GM12878 (cell line): ENCODE data around the gene STAT5B. TPM values are rescaled to one million over a fixed set of nuclear protein-coding genes. Genes with fewer than 3 reads are reported as not detected.

ENCODE experiments used
- ATAC-seq: fragments of 200-7000 bp; cut with Tn5 transposase; 3 replicates; pipeline ENCODE4 v1.9.1; 2020; ENCODE audit warnings: mild to moderate bottlenecking, moderate library complexity
- BruUV-seq: library from RNA; stranded (reverse); fragments of 400-500 nt; replicated peaks from 2 replicates; lab custom pipeline; 2021; lab: Mats Ljungman, UMichigan
- CTCF ChIA-PET: fragments of 300-600 bp; sonication (Branson Sonifier 250); formaldehyde crosslinking; extraction: SDS; loops from one replicate; lab custom pipeline; 2021; ENCODE audit warnings: inconsistent platforms; lab: Yijun Ruan, JAX
- POLR2A ChIA-PET: fragments of 350-600 bp; formaldehyde crosslinking; extraction: SDS; loops from one replicate; lab custom pipeline; 2021; ENCODE audit warnings: inconsistent platforms; lab: Charles Lee
- RAD21 ChIA-PET: fragments of 300-600 bp; sonication (Branson Sonifier 250); formaldehyde crosslinking; loops from one replicate; lab custom pipeline; 2023; ENCODE audit warnings: antibody characterized with exemption; ENCODE audit not compliant: unreplicated experiment; lab: Charles Lee
- SMC1A ChIA-PET: fragments of 300-600 bp; sonication (Branson Sonifier 250); formaldehyde crosslinking; loops from one replicate; lab custom pipeline; 2023; ENCODE audit not compliant: unreplicated experiment, uncharacterized antibody; lab: Charles Lee
- DNase-seq: peaks from one replicate; pipeline ENCODE4 v3.0.0-alpha.2; 2011; ENCODE audit warnings: low read depth, low spot score
- FAIRE-seq: peaks from 3 replicates; lab custom pipeline; 2011; peaks lifted over from hg19 to GRCh38; lab: Jason Lieb, UNC
- H2AFZ ChIP-seq: 2 replicates; pipeline ENCODE4 v1.6.0; 2011; ENCODE audit warnings: low read depth, low read length, control low read depth; ENCODE audit not compliant: control insufficient read depth
- H3K27ac ChIP-seq: 2 replicates; pipeline ENCODE4 v1.5.1; 2011; ENCODE audit warnings: control low read depth; ENCODE audit not compliant: control insufficient read depth, insufficient read depth
- H3K27me3 ChIP-seq, 2 experiments: replicated peaks in 1 of 2; 2 replicates each; pipeline versions ENCODE4 v1.6.0 to v1.6.1; 2011; ENCODE audit warnings: low read length in 1 of 2; ENCODE audit not compliant: control insufficient read depth in 2 of 2, insufficient read depth in 2 of 2
- H3K36me3 ChIP-seq, 2 experiments: 2 replicates each; pipeline ENCODE4 v1.5.1; 2011; ENCODE audit warnings: low read length in 1 of 2; ENCODE audit not compliant: control insufficient read depth in 2 of 2, insufficient read depth in 2 of 2
- H3K4me1 ChIP-seq: 2 replicates; pipeline ENCODE4 v1.6.1; 2011; ENCODE audit warnings: mild to moderate bottlenecking, low read length, moderate library complexity, mixed read lengths; ENCODE audit not compliant: control insufficient read depth, insufficient read depth
- H3K4me2 ChIP-seq: 2 replicates; pipeline ENCODE4 v1.6.0; 2011; ENCODE audit warnings: control low read depth; ENCODE audit not compliant: control insufficient read depth, insufficient read depth
- H3K4me3 ChIP-seq: fragments of 200-600 bp; sonication (generic); 2 replicates; pipeline ENCODE4 v1.5.1; 2016
- H3K79me2 ChIP-seq: 2 replicates; pipeline ENCODE4 v1.6.0; 2011; ENCODE audit warnings: low read length; ENCODE audit not compliant: control insufficient read depth, insufficient read depth
- H3K9ac ChIP-seq: 2 replicates; pipeline ENCODE4 v1.8.0; 2011; ENCODE audit warnings: low read length, control low read depth, mixed read lengths; ENCODE audit not compliant: control insufficient read depth, insufficient read depth
- H3K9me3 ChIP-seq: replicated peaks from 3 replicates; pipeline ENCODE4 v1.5.1; 2011; ENCODE audit warnings: mild to moderate bottlenecking, low read length; ENCODE audit not compliant: control insufficient read depth, insufficient read depth
- H4K20me1 ChIP-seq: 2 replicates; pipeline ENCODE4 v1.6.0; 2011; ENCODE audit not compliant: control insufficient read depth, insufficient read depth
- RELA ChIP-seq: fragments of 450-650 bp; IDR thresholded peaks from 2 replicates; pipeline ENCODE4 v1.8.0; 2014; ENCODE audit warnings: borderline replicate concordance; ENCODE audit not compliant: partially characterized antibody
- WGBS: methylation state at CpG from one replicate; pipeline ENCODE4 v1.1.6; 2016; ENCODE audit warnings: low lambda C conversion rate; ENCODE audit not compliant: insufficient replicate concordance, insufficient coverage; ENCODE audit errors: missing lambda C conversion rate; 5-methylcytosine and 5-hydroxymethylcytosine counted together
- in situ Hi-C: fragments of 300-500 bp; cut with MboI; formaldehyde crosslinking; loops from 9 replicates; pipeline ENCODE4 v1.14.3; 2018; ENCODE audit warnings: mixed read lengths
- intact Hi-C: fragments of 100-400 bp; cut with micrococcal nuclease; formaldehyde crosslinking; loops from one replicate; pipeline ENCODE4 v1.14.2; 2022; ENCODE audit not compliant: unreplicated experiment
- polyA plus RNA-seq, 11 experiments: library from polyadenylated mRNA; depleted of rRNA in 4 of 11; unstranded in 6 of 11; stranded (reverse) in 5 of 11; fragments of >200 nt; fragmentation: Nextera tagmentation in 4 of 11; fragmentation: Illumina TruSeq in 1 of 11; extraction: Ambion mirVana in 4 of 11; extraction: Trizol in 1 of 11; gene quantifications; 1 replicate in 1 of 11; 2 replicates in 10 of 11; pipeline versions ENCODE4 v1.2.1 to v1.2.3, GENCODE V29; 2011 to 2016; ENCODE audit warnings: inconsistent platforms in 2 of 11, missing spikeins in 2 of 11, low read depth in 1 of 11
- total RNA-seq, 4 experiments: library from RNA; depleted of rRNA in 3 of 4; stranded (reverse); fragments of >200 nt in 3 of 4; fragmentation: Illumina TruSeq in 1 of 4; extraction: Trizol in 1 of 4; gene quantifications; 2 replicates each; pipeline versions ENCODE4 v1.2.1 to v1.2.3, GENCODE V29; 2013 to 2021
- TF ChIP-seq, protein P1 (sequence below): fragments of 450-650 bp; IDR thresholded peaks from 2 replicates; pipeline ENCODE4 v1.6.1; 2017; ENCODE audit warnings: borderline replicate concordance

The STAT5B gene
- total and polyA plus RNA-seq, 10 of the 15 experiments (the other 5 are each of a cell fraction or from before 2014, with no cell fraction given): 11.0 to 69.6 (median 46.7) TPM

DNA sequence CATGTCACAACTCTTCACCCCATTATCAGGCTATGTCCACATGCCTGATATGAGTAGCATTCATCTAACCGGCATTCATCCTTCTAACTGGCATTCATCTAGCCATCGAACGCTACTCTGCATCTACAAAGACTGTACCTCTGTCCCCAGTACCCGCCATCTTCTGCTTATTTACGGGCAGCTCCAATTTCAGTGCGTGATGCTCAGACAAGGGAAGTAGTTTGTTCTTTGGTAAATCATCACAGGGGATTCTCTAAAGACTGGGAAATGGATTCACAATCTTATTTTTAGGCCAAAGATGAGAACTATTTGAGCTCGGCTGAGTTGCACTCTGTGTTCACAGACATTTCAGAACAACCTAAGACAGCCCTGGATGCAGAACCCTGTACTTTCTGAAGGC, 39.4 kb downstream of the STAT5B start:
- WGBS: over 99% methylated on average over 7 of the region's 7 CpGs
- FAIRE-seq (no peak), DNase-seq (no peak)
- in situ Hi-C loops: no loop called here
- TF ChIP-seq, protein P1, sequence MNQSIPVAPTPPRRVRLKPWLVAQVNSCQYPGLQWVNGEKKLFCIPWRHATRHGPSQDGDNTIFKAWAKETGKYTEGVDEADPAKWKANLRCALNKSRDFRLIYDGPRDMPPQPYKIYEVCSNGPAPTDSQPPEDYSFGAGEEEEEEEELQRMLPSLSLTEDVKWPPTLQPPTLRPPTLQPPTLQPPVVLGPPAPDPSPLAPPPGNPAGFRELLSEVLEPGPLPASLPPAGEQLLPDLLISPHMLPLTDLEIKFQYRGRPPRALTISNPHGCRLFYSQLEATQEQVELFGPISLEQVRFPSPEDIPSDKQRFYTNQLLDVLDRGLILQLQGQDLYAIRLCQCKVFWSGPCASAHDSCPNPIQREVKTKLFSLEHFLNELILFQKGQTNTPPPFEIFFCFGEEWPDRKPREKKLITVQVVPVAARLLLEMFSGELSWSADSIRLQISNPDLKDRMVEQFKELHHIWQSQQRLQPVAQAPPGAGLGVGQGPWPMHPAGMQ: no peak
- TF ChIP-seq, all 136 proteins: peak for 0
- no TSS peak for BruUV-seq
- ChIA-PET CTCF (interaction anchor here (0.7 to 3.1 kb wide), 3 partner anchors 14 to 187 kb away, joined by 3 to 19 read pairs (median 3); no protein-coding TSS in a partner anchor), SMC1A (interaction anchor here (1.0 to 1.2 kb wide), 3 partner anchors 20 to 121 kb away, joined by 3 read pairs; no protein-coding TSS in a partner anchor), RAD21 (interaction anchor here (1.0 kb wide), 1 partner anchor 14 kb away, joined by 3 read pairs; no protein-coding TSS in a partner anchor), POLR2A (no interaction called here)
- no peaks in the 10 kb centered on the region for H3K4me1 ChIP-seq
- no peak overlapping the region for H3K4me3 ChIP-seq
- H3K27ac ChIP-seq: no peak overlapping the region
- peaks cover 3% of the 10 kb centered on the region for H3K79me2 ChIP-seq
- H3K9ac ChIP-seq: no peak overlapping the region
- H3K27me3 ChIP-seq: no peaks in the 10 kb centered on the region
- intact Hi-C loops: no loop called here
- H3K36me3 ChIP-seq: no peaks in the 10 kb centered on the region
- no peaks in the 10 kb centered on the region for H4K20me1 ChIP-seq
- ATAC-seq: no peak
- H3K9me3 ChIP-seq: no peaks in the 10 kb centered on the region
- no peak overlapping the region for H3K4me2 ChIP-seq
- H2AFZ ChIP-seq: no peak overlapping the region

DNA sequence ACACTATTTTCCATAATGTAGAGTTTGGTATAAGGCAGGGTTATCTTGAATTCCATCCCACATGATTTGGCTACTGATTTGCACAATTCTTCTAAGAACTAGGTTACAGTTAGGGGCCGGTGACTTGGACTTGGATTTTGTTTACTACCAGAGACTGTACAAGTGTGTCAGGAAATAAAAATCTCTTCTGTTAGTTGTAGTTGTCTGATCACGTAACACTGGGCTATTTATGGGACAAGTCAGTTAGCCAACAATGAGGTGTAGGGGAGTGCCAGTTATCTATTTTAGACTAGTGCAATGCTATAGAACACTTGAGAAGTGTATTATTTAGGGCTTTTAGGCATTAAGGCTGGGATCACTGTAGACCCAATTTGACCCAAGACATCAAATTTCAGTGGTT, 42.2 kb downstream of the STAT5B start:
- 100% methylated on average over 2 of the region's 2 CpGs for WGBS
- Histone ChIP-seq H3K4me1 (no peaks in the 10 kb centered on the region), H2AFZ (no peak overlapping the region), H3K27ac (no peak overlapping the region), H3K4me2 (no peak overlapping the region), H4K20me1 (no peaks in the 10 kb centered on the region), H3K79me2 (no peaks in the 10 kb centered on the region; the same call in none of the 2 replicates), H3K9me3 (no peaks in the 10 kb centered on the region), H3K9ac (no peak overlapping the region), H3K27me3 (no peaks in the 10 kb centered on the region), H3K4me3 (no peak overlapping the region), H3K36me3 (peaks cover 0 to 2% of the 10 kb centered on the region in 2 experiments; a peak in 1 of 4 replicates)
- ATAC-seq (no peak), FAIRE-seq (no peak), DNase-seq (no peak)
- BruUV-seq: no TSS peak
- TF ChIP-seq RELA: no peak
- intact Hi-C loops: no loop called here
- ChIA-PET POLR2A (interaction anchor here (0.6 kb wide), 1 partner anchor 141 kb away, joined by 3 read pairs; no protein-coding TSS in a partner anchor), SMC1A (no interaction called here), RAD21 (no interaction called here), CTCF (no interaction called here)
- in situ Hi-C loops: no loop called here
